K562 (cell line): ENCODE results near the gene RPL35. TPM values are rescaled to one million over a fixed set of nuclear protein-coding genes. Genes with fewer than 3 reads are reported as not detected.

ENCODE experiments used
- BHLHE40 ChIP-seq: IDR thresholded peaks from 2 replicates; pipeline ENCODE4 v1.6.1; 2011; ENCODE audit warnings: low read length, improper control_type of control experiment
- DPF2 ChIP-seq: fragments of 450-650 bp; IDR thresholded peaks from 2 replicates; pipeline ENCODE4 v1.6.1; 2016
- ELF1 ChIP-seq: fragments of 200-800 bp; sonication (Bioruptor generic); IDR thresholded peaks from 2 replicates; pipeline ENCODE4 v1.6.1; 2016; ENCODE audit warnings: missing genetic modification characterization, missing compliant biosample characterization
- ESRRA ChIP-seq: fragments of 450-650 bp; IDR thresholded peaks from 2 replicates; pipeline ENCODE4 v1.6.1; 2014; ENCODE audit warnings: low read depth, mild to moderate bottlenecking, moderate library complexity, borderline replicate concordance
- FOSL1 ChIP-seq: fragments of 200-800 bp; sonication (Bioruptor generic); conservative IDR thresholded peaks from 2 replicates; pipeline ENCODE4 v1.6.1; 2016; ENCODE audit warnings: missing genetic modification characterization, missing compliant biosample characterization
- LARP7 ChIP-seq: fragments of 450-650 bp; IDR thresholded peaks from 2 replicates; pipeline ENCODE4 v1.6.1; 2016
- NR4A1 ChIP-seq, 2 experiments: fragments of 250-450 bp in 1 of 2; fragments of 450-650 bp in 1 of 2; sonication (Bioruptor Pico) in 1 of 2; IDR thresholded peaks; 2 replicates each; pipeline versions ENCODE4 v1.4.0 to v1.6.1; 2016 to 2020; ENCODE audit warnings: mild to moderate bottlenecking in 2 of 2, missing compliant biosample characterization in 1 of 2, missing genetic modification characterization in 1 of 2, moderate library complexity in 1 of 2
- SAP30 ChIP-seq: fragments of 200-600 bp; sonication (generic); IDR thresholded peaks from 2 replicates; pipeline ENCODE4 v1.6.1; 2012; ENCODE audit warnings: borderline replicate concordance, low read depth, mild to moderate bottlenecking, moderate library complexity, low read length, control low read depth, inconsistent platforms; ENCODE audit not compliant: insufficient read depth, poor library complexity, severe bottlenecking
- TCF7L2 ChIP-seq: fragments of 150-350 bp; IDR thresholded peaks from 2 replicates; pipeline ENCODE4 v1.6.1; 2016; ENCODE audit warnings: low read depth, mild to moderate bottlenecking, low read length, moderate library complexity
- ZBED1 ChIP-seq: IDR thresholded peaks from 2 replicates; pipeline ENCODE4 v1.6.1; 2014
- ZEB2 ChIP-seq: fragments of 450-650 bp; IDR thresholded peaks from 2 replicates; pipeline ENCODE4 v1.6.1; 2016
- ZFP36 ChIP-seq: fragments of 150-350 bp; IDR thresholded peaks from 2 replicates; pipeline ENCODE4 v1.6.1; 2018; ENCODE audit warnings: low read length, low read depth; ENCODE audit not compliant: partially characterized antibody
- ZKSCAN8 ChIP-seq: fragments of 200-800 bp; sonication (Bioruptor generic); IDR thresholded peaks from 2 replicates; pipeline ENCODE4 v1.6.1; 2016; ENCODE audit warnings: missing genetic modification characterization, missing compliant biosample characterization
- ZNF143 ChIP-seq: sonication (generic); formaldehyde crosslinking; IDR thresholded peaks from 2 replicates; pipeline ENCODE4 v1.9.0; 2022; ENCODE audit warnings: mild to moderate bottlenecking, missing genetic modification reagents
- ZNF77 ChIP-seq: fragments of 250-450 bp; sonication (Bioruptor Pico); IDR thresholded peaks from 2 replicates; pipeline ENCODE4 v1.5.0; 2020
- polyA plus RNA-seq, 8 experiments: library from polyadenylated mRNA; depleted of rRNA in 4 of 8; stranded (reverse) in 5 of 8; unstranded in 3 of 8; fragments of >200 nt; fragmentation: Nextera tagmentation in 2 of 8; fragmentation: Illumina TruSeq in 1 of 8; extraction: Ambion mirVana in 2 of 8; extraction: Trizol in 1 of 8; gene quantifications; 2 replicates each; pipeline versions ENCODE4 v1.2.1 to v1.2.3, GENCODE V29; 2011 to 2014; ENCODE audit warnings: inconsistent platforms in 1 of 8, missing spikeins in 1 of 8
- total RNA-seq, 7 experiments: library from RNA; depleted of rRNA in 6 of 7; stranded (reverse); fragments of >200 nt in 6 of 7; fragmentation: Illumina TruSeq in 2 of 7; extraction: Trizol in 2 of 7; gene quantifications; 2 replicates each; pipeline versions ENCODE4 v1.2.1 to v1.2.3, GENCODE V29; 2011 to 2021; ENCODE audit warnings: low replicate concordance in 1 of 7
- TF ChIP-seq, protein P1 (sequence below), 3 experiments: fragments of 200-800 bp in 1 of 3; fragments of 250-450 bp in 1 of 3; fragments of 450-650 bp in 1 of 3; sonication (Bioruptor Pico) in 1 of 3; sonication (Bioruptor generic) in 1 of 3; formaldehyde crosslinking in 1 of 3; IDR thresholded peaks; 2 replicates each; pipeline versions ENCODE4 v1.6.1 to v1.8.0; 2016 to 2022; ENCODE audit warnings: mild to moderate bottlenecking in 2 of 3, missing genetic modification characterization in 2 of 3, missing compliant biosample characterization in 1 of 3, moderate library complexity in 1 of 3
- TF ChIP-seq, protein P2 (sequence below): fragments of 450-650 bp; IDR thresholded peaks from 2 replicates; pipeline ENCODE4 v1.6.1; 2016
- TF ChIP-seq, protein P3 (sequence below): IDR thresholded peaks from 2 replicates; pipeline ENCODE4 v1.6.1; 2011; ENCODE audit not compliant: insufficient read length; ENCODE audit errors: extremely low read depth

Gene RPL35
- total and polyA plus RNA-seq, 9 of the 15 experiments (the other 6 are each of a cell fraction or from before 2014, with no cell fraction given): 1,755 to 5,101 (median 3,405) TPM

DNA sequence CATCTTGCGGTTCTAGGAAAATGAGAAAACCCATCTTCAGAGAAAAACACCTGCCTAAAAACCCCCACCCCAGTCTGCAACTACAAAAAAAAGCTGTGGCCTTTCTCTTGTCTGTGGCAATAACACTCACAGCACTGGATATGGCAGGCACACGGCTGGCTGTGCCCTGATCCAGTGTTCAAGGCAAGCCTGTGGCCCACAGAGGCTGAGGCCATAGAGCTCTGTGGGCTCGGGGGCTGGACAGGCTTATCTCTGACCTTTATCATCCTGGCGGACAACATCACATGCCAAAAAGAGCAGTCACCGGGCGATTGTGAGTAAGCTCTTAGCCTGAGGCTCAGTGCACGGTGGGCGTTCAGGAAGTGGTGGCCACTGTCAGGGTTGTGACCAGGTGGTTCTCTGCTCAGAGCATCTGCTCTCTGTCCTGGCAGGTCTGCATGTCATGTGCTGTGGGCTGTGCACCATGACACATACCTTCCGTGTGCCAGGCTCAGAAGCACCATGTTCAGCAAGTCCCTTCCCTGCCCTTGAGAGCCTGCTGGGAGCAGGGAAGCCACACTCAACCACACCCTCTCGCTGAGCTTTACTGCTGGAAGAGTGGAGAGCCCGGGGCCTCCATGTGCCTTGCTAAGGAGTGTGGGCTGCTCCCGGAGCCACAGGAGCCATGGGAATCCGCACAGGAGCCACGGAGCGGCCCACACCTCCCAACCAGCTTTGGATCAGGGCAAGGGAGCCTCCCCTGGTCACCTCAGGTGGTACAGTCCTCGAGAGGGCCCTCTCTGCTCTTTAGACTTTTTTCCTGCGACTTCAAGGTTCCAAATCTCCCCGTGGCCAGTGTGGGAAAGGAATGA lies 43.1 kb downstream of the RPL35 start (continued):
- TF ChIP-seq, protein P1, sequence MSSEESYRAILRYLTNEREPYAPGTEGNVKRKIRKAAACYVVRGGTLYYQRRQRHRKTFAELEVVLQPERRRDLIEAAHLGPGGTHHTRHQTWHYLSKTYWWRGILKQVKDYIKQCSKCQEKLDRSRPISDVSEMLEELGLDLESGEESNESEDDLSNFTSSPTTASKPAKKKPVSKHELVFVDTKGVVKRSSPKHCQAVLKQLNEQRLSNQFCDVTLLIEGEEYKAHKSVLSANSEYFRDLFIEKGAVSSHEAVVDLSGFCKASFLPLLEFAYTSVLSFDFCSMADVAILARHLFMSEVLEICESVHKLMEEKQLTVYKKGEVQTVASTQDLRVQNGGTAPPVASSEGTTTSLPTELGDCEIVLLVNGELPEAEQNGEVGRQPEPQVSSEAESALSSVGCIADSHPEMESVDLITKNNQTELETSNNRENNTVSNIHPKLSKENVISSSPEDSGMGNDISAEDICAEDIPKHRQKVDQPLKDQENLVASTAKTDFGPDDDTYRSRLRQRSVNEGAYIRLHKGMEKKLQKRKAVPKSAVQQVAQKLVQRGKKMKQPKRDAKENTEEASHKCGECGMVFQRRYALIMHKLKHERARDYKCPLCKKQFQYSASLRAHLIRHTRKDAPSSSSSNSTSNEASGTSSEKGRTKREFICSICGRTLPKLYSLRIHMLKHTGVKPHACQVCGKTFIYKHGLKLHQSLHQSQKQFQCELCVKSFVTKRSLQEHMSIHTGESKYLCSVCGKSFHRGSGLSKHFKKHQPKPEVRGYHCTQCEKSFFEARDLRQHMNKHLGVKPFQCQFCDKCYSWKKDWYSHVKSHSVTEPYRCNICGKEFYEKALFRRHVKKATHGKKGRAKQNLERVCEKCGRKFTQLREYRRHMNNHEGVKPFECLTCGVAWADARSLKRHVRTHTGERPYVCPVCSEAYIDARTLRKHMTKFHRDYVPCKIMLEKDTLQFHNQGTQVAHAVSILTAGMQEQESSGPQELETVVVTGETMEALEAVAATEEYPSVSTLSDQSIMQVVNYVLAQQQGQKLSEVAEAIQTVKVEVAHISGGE (CRISPR knock-in tag; IDR thresholded peaks at IDR 0.05): no peak
- TF ChIP-seq, protein P2, sequence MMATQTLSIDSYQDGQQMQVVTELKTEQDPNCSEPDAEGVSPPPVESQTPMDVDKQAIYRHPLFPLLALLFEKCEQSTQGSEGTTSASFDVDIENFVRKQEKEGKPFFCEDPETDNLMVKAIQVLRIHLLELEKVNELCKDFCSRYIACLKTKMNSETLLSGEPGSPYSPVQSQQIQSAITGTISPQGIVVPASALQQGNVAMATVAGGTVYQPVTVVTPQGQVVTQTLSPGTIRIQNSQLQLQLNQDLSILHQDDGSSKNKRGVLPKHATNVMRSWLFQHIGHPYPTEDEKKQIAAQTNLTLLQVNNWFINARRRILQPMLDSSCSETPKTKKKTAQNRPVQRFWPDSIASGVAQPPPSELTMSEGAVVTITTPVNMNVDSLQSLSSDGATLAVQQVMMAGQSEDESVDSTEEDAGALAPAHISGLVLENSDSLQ: 0 out of 2 replicates have a peak, but pooled peaks have one; percentile 5
- TF ChIP-seq ZNF143 (no peak), DPF2 (peak; percentile 59), ZKSCAN8 (CRISPR knock-in tag) (peak; percentile 35; the same call in 1 of the 2 replicates), ELF1 (tag) (0 out of 2 replicates have a peak, but pooled peaks have one; percentile 36), LARP7 (no peak), NR4A1 (CRISPR knock-in tag; IDR thresholded peaks at IDR 0.05) (no peak), NR4A1 (tag; IDR thresholded peaks at IDR 0.05) (peak; percentile 65; the same call in 1 of the 2 replicates), FOSL1 (tag) (peak; percentile 63; the same call in 1 of the 2 replicates), ESRRA (peak; percentile 85), ZNF77 (CRISPR knock-in tag) (no peak), ZBED1 (no peak), ZFP36 (peak; percentile 87), BHLHE40 (peak; percentile 77), ZEB2 (0 out of 2 replicates have a peak, but pooled peaks have one; percentile 45), TCF7L2 (0 out of 2 replicates have a peak, but pooled peaks have one; percentile 22), SAP30 (no peak)
- TF ChIP-seq, protein P3, sequence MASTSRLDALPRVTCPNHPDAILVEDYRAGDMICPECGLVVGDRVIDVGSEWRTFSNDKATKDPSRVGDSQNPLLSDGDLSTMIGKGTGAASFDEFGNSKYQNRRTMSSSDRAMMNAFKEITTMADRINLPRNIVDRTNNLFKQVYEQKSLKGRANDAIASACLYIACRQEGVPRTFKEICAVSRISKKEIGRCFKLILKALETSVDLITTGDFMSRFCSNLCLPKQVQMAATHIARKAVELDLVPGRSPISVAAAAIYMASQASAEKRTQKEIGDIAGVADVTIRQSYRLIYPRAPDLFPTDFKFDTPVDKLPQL: no peak
